Common myeloid progenitor, CD34-positive (primary cell): Measurements from ENCODE around the gene TMEM131.

Experiments used
- CTCF ChIA-PET: fragments of 350-600 bp; sonication (Branson Sonifier 250); formaldehyde crosslinking; loops from one replicate; lab custom pipeline; 2021; ENCODE audit warnings: antibody characterized with exemption; lab: Charles Lee
- POLR2A ChIA-PET: fragments of 350-600 bp; sonication (Branson Sonifier 250); formaldehyde crosslinking; loops from one replicate; lab custom pipeline; 2021; ENCODE audit warnings: antibody characterized with exemption; lab: Charles Lee
- DNase-seq, 3 donors: peaks; one replicate each; pipeline versions ENCODE4 v3.0.0 to v3.0.0-alpha.2; 2013
- H3K27ac ChIP-seq, 2 experiments: 1 replicate in 1 of 2; 2 replicates in 1 of 2; pipeline ENCODE4 v1.7.0; 2013; ENCODE audit warnings: inconsistent platforms in 2 of 2, low read length in 2 of 2, mild to moderate bottlenecking in 2 of 2, low read depth in 1 of 2, moderate library complexity in 1 of 2; ENCODE audit not compliant: severe bottlenecking in 2 of 2, insufficient read depth in 1 of 2, poor library complexity in 1 of 2
- H3K27me3 ChIP-seq, 5 experiments: replicated peaks in 2 of 5; 1 replicate in 3 of 5; 2 replicates in 2 of 5; pipeline versions ENCODE4 v1.6.1 to v1.7.0; 2013; ENCODE audit warnings: low read length in 4 of 5, mild to moderate bottlenecking in 2 of 5, moderate library complexity in 2 of 5, inconsistent platforms in 1 of 5; ENCODE audit not compliant: insufficient read depth in 5 of 5, control insufficient read depth in 4 of 5
- H3K36me3 ChIP-seq, 4 experiments: 1 replicate in 2 of 4; 2 replicates in 2 of 4; pipeline versions ENCODE4 v1.6.1 to v1.7.0; 2013; ENCODE audit warnings: low read length in 3 of 4, control low read depth in 1 of 4, mild to moderate bottlenecking in 1 of 4; ENCODE audit not compliant: control insufficient read depth in 4 of 4, insufficient read depth in 4 of 4
- H3K4me1 ChIP-seq, 4 experiments: 1 replicate in 3 of 4; 2 replicates in 1 of 4; pipeline versions ENCODE4 v1.6.1 to v1.7.1; 2013; ENCODE audit warnings: low read length in 3 of 4, mild to moderate bottlenecking in 3 of 4, control low read depth in 1 of 4, inconsistent platforms in 1 of 4, moderate library complexity in 1 of 4; ENCODE audit not compliant: control insufficient read depth in 4 of 4, insufficient read depth in 4 of 4; ENCODE audit errors: control extremely low read depth in 1 of 4
- H3K4me3 ChIP-seq, 7 experiments: 1 replicate in 4 of 7; 2 replicates in 3 of 7; pipeline versions ENCODE4 v1.5.1 to v1.7.0; 2013; ENCODE audit warnings: mild to moderate bottlenecking in 7 of 7, low read length in 6 of 7, moderate library complexity in 6 of 7, inconsistent platforms in 2 of 7, low read depth in 2 of 7, control low read depth in 1 of 7; ENCODE audit not compliant: insufficient read depth in 4 of 7, control insufficient read depth in 1 of 7; ENCODE audit errors: extremely low read depth in 1 of 7
- H3K9me3 ChIP-seq, 5 experiments: 1 replicate in 4 of 5; 2 replicates in 1 of 5; pipeline versions ENCODE4 v1.6.1 to v1.7.1; 2013; ENCODE audit warnings: low read length in 4 of 5, mild to moderate bottlenecking in 2 of 5, inconsistent platforms in 1 of 5, low read depth in 1 of 5, moderate library complexity in 1 of 5; ENCODE audit not compliant: control insufficient read depth in 4 of 5, insufficient read depth in 2 of 5; ENCODE audit errors: control extremely low read depth in 1 of 5
- WGBS: methylation state at CpG from one replicate; pipeline ENCODE4 v1.1.5; 2013; ENCODE audit not compliant: insufficient coverage; 5-methylcytosine and 5-hydroxymethylcytosine counted together

Gene TMEM131

GRCh38 chr2:97739020-97739892 lies 256.5 kb downstream of the TMEM131 start:
- H3K9me3 ChIP-seq = no peaks in the 10 kb centered on the region
- CTCF ChIA-PET = interaction anchor here (0.7 to 10.5 kb wide), 15 partner anchors 8 to 646 kb away, joined by 3 to 131 read pairs (median 5); partner anchors contain the start of genes COX5B and ZAP70
- no peak overlapping the region for H3K27ac ChIP-seq
- no peak overlapping the region for H3K4me3 ChIP-seq
- POLR2A ChIA-PET = no interaction called here
- 94% methylated on average over 21 of the region's 23 CpGs for WGBS
- DNase-seq = no peak
- peaks cover 0 to under 1% (median 0%) of the 10 kb centered on the region in 4 experiments for H3K36me3 ChIP-seq
- no peaks in the 10 kb centered on the region for H3K27me3 ChIP-seq
- H3K4me1 ChIP-seq = peaks cover 0 to 5% (median 2%) of the 10 kb centered on the region in 4 experiments

GRCh38 chr2:97738179-97739019 lies 257.3 kb downstream of the TMEM131 start:
- Histone ChIP-seq H3K36me3 (peaks cover 0 to 3% (median 0%) of the 10 kb centered on the region in 4 experiments), H3K27me3 (no peaks in the 10 kb centered on the region), H3K9me3 (no peaks in the 10 kb centered on the region), H3K4me3 (no peak overlapping the region), H3K4me1 (peaks cover 0 to 5% (median 2%) of the 10 kb centered on the region in 4 experiments), H3K27ac (no peak overlapping the region)
- DNase-seq = no peak
- ChIA-PET POLR2A (no interaction called here), CTCF (interaction anchor here (1.0 to 10.5 kb wide), 4 partner anchors 12 to 28 kb away, joined by 3 to 131 read pairs (median 6); partner anchors contain the start of gene ZAP70)
- 100% methylated on average over 9 of the region's 9 CpGs for WGBS

GRCh38 chr2:97737421-97738178 lies 258.1 kb downstream of the TMEM131 start:
- ChIA-PET POLR2A (no interaction called here), CTCF (interaction anchor here (0.9 to 1.4 kb wide), 3 partner anchors 9 to 11 kb away, joined by 4 read pairs; no protein-coding TSS in a partner anchor)
- Histone ChIP-seq H3K4me1 (peaks cover 0 to 5% (median 2%) of the 10 kb centered on the region in 4 experiments), H3K27ac (no peak overlapping the region), H3K36me3 (peaks cover 0 to 3% (median 0%) of the 10 kb centered on the region in 4 experiments), H3K27me3 (no peaks in the 10 kb centered on the region), H3K4me3 (no peak overlapping the region), H3K9me3 (no peaks in the 10 kb centered on the region)
- DNase-seq = no peak
- WGBS = 96% methylated on average over 27 of the region's 32 CpGs

GRCh38 chr2:97736608-97737330 lies 259.0 kb downstream of the TMEM131 start:
- WGBS = 95% methylated on average over 18 of the region's 20 CpGs
- H3K27me3 ChIP-seq = no peaks in the 10 kb centered on the region
- H3K4me3 ChIP-seq = no peak overlapping the region
- H3K36me3 ChIP-seq = peaks cover 0 to 3% (median 0%) of the 10 kb centered on the region in 4 experiments
- H3K27ac ChIP-seq = no peak overlapping the region
- CTCF ChIA-PET = interaction anchor here (0.9 to 1.4 kb wide), 4 partner anchors 9 to 27 kb away, joined by 4 read pairs; no protein-coding TSS in a partner anchor
- POLR2A ChIA-PET = no interaction called here
- H3K9me3 ChIP-seq = no peaks in the 10 kb centered on the region
- no peak for DNase-seq
- H3K4me1 ChIP-seq = peaks cover 0 to 2% (median 0%) of the 10 kb centered on the region in 4 experiments

GRCh38 chr2:97736185-97736584 lies 259.6 kb downstream of the TMEM131 start:
- Histone ChIP-seq H3K27me3 (no peaks in the 10 kb centered on the region), H3K4me3 (no peak overlapping the region), H3K36me3 (peaks cover 0 to 3% (median 0%) of the 10 kb centered on the region in 4 experiments), H3K9me3 (no peaks in the 10 kb centered on the region), H3K27ac (no peak overlapping the region), H3K4me1 (peaks cover 0 to 2% (median 0%) of the 10 kb centered on the region in 4 experiments)
- POLR2A ChIA-PET = no interaction called here
- WGBS = 88% methylated on average over 3 of the region's 4 CpGs
- no peak for DNase-seq
- CTCF ChIA-PET = interaction anchor here (1.0 to 1.1 kb wide), 2 partner anchors 27 to 38 kb away, joined by 4 read pairs; no protein-coding TSS in a partner anchor

- no peak for DNase-seq
- H3K4me3 ChIP-seq = no peak overlapping the region
- CTCF ChIA-PET = interaction anchor here (1.0 kb wide), 1 partner anchor 37 kb away, joined by 4 read pairs; no protein-coding TSS in a partner anchor
- H3K4me1 ChIP-seq = no peaks in the 10 kb centered on the region
- no peak overlapping the region for H3K27ac ChIP-seq
- peaks cover 0 to 5% (median 0%) of the 10 kb centered on the region in 4 experiments for H3K36me3 ChIP-seq
- POLR2A ChIA-PET = no interaction called here
- WGBS = 98% methylated on average over 27 of the region's 29 CpGs
- peaks cover 0 to 4% (median 1%) of the 10 kb centered on the region in 5 experiments for H3K9me3 ChIP-seq
- H3K27me3 ChIP-seq = no peaks in the 10 kb centered on the region
These were observed 260.6 kb downstream of the TMEM131 start for GRCh38 chr2:97735161-97735561.
